Dermis microvascular lymphatic vessel endothelial cell (primary cell): Measurements from ENCODE around the gene NANOS3. TPM values are rescaled to one million over a fixed set of nuclear protein-coding genes. Genes with fewer than 3 reads are reported as not detected.
"Not testable (repeated sequence)": the region's sequence is repeated elsewhere in the genome, so short reads cannot be mapped to it uniquely, and the experiment has no call there.

ENCODE experiments used
- DNase-seq, 2 donors: peaks; one replicate each; pipeline versions ENCODE4 v3.0.0 to v3.0.0-alpha.2; 2010; ENCODE audit warnings: low read depth in 2 of 2
- total RNA-seq: library from RNA; depleted of rRNA; stranded (reverse); fragments of >200 nt; gene quantifications from 2 replicates; pipeline ENCODE4 v1.2.1, GENCODE V29; 2014

NANOS3 gene
- total RNA-seq, 1 donor from 2014 or later = not detected

GRCh38 chr19:13920940-13921747 is 44.2 kb downstream of the NANOS3 start:
- peak in 1 of 2 donors; percentile 47 for DNase-seq

- not testable (repeated sequence) for DNase-seq
These were observed 45.2 kb downstream of the NANOS3 start for GRCh38 chr19:13922118-13922517.

GRCh38 chr19:13923194-13923987 is 46.5 kb downstream of the NANOS3 start:
- no peak for DNase-seq

- no peak for DNase-seq
These were observed 49.1 kb downstream of the NANOS3 start for GRCh38 chr19:13926010-13926409.

GRCh38 chr19:13926715-13927114 is 49.8 kb downstream of the NANOS3 start:
- no peak for DNase-seq

- no peak for DNase-seq
These were observed 52.4 kb downstream of the NANOS3 start for GRCh38 chr19:13929340-13929739.

- DNase-seq = no peak
These were observed 53.0 kb downstream of the NANOS3 start for GRCh38 chr19:13929956-13930355.

Other genes starting within 250 kb of the NANOS3 start
- gene MRI1, start 112.6 kb upstream of the NANOS3 start, total RNA-seq = 20.4 and 24.5 TPM in 2 replicates
- 32.9 and 34.5 TPM in 2 replicates for gene C19orf53, start 102.7 kb upstream of the NANOS3 start, total RNA-seq
- 8.5 and 18.6 TPM in 2 replicates for gene ZSWIM4, start 81.7 kb upstream of the NANOS3 start, total RNA-seq
- 0.25 and 0.39 TPM in 2 replicates for gene BRME1, start 29.0 kb downstream of the NANOS3 start, total RNA-seq
- gene CC2D1A, start 29.1 kb downstream of the NANOS3 start, total RNA-seq = 3.7 and 5.6 TPM in 2 replicates
- gene PODNL1, start 61.3 kb downstream of the NANOS3 start, total RNA-seq = 0.25 TPM in 1 of 2 replicates, not detected in the other
- gene DCAF15, start 75.4 kb downstream of the NANOS3 start, total RNA-seq = 7.1 and 10.4 TPM in 2 replicates
- 1.8 and 3.8 TPM in 2 replicates for gene RFX1, start 129.2 kb downstream of the NANOS3 start, total RNA-seq
- gene RLN3, start 151.0 kb downstream of the NANOS3 start, total RNA-seq = not detected in 2 replicates
- gene IL27RA, start 154.6 kb downstream of the NANOS3 start, total RNA-seq = 1.1 and 3.1 TPM in 2 replicates
- gene PALM3, start 184.9 kb downstream of the NANOS3 start, total RNA-seq = under 0.01 TPM in 1 of 2 replicates, not detected in the other
- 0.13 TPM in 2 replicates for gene MISP3, start 195.7 kb downstream of the NANOS3 start, total RNA-seq
- gene C19orf67, start 208.6 kb downstream of the NANOS3 start, total RNA-seq = not detected in 2 replicates
- 7.8 and 12.3 TPM in 2 replicates for gene SAMD1, start 213.6 kb downstream of the NANOS3 start, total RNA-seq
- gene PRKACA, start 240.6 kb downstream of the NANOS3 start, total RNA-seq = 36.5 and 46.1 TPM in 2 replicates